HG03432 (cell line): ENCODE results near the gene OR10Z1.
A peak's percentile ranks its signal among the peaks of the same experiment; 100 is the strongest.

Experiments
- ATAC-seq: cut with Tn5 transposase; IDR thresholded peaks from one replicate; pipeline ENCODE4 v1.9.1; 2021; ENCODE audit warnings: mild to moderate bottlenecking, moderate library complexity; ENCODE audit not compliant: unreplicated experiment

Gene OR10Z1

GRCh38 chr1:158604968-158605367 lies at the start of gene OR10Z1:
OR10Z1 (plus strand) TSS chr1:158605268; CDS start chr1:158606439, 1,171 bp downstream.
- no peak for ATAC-seq

DNA sequence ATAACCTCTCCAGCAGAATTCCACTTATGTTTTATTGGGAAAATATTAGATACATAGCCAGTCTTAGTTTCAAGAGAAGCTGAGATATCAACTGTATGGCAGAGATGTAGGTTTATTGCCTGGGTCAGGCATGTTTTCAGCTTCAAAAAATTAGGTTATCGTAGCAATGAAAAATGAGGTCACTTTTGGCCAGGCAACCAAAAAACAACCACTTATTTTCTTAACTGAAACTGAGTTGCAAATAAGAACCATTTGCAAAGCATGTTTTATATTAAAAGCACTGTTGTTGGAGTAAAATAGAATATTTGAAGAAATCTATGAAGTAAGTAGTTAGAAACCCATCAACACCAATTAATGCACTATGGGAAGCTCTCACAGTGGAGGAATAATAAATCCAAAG lies 45.4 kb upstream of the OR10Z1 start:
- no peak for ATAC-seq

DNA sequence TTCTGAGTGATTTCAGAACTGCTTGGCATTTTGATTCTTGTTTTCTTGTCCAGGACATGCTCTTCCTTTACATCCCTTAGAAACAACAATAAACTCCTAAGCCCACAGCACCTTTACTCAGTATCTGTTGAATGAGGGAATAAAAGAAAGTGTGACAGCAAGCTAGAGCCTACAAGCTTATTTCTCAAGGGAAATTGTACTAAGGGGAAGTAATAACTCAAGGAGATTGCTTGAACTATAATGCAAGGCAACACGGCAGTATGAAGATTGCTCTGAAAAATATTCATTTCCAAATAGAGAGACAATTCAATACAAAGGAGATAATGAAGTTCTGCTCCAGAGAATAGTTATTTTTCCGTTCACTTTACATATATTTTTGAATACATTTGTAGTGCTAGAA lies 41.2 kb upstream of the OR10Z1 start:
- ATAC-seq = no peak

DNA sequence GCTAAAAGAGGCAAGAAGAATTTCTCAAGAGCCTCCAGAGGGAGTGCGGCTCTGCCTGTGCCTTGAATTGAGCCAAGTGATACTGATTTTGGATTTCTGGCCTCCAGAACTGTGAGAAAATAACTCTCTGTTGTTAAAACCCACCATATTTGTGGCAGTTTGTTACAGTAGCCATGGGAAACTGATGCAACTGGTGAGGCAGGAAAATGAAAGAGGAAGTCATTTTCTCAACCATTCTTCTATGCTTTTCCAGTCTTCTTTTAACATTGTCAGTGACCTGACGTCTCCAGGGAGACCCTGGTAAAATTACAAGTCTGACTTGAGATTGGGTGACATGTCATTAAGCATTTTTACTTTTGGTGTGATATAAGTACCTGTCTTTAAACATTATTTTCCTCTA lies 40.5 kb upstream of the OR10Z1 start:
- no peak for ATAC-seq

DNA sequence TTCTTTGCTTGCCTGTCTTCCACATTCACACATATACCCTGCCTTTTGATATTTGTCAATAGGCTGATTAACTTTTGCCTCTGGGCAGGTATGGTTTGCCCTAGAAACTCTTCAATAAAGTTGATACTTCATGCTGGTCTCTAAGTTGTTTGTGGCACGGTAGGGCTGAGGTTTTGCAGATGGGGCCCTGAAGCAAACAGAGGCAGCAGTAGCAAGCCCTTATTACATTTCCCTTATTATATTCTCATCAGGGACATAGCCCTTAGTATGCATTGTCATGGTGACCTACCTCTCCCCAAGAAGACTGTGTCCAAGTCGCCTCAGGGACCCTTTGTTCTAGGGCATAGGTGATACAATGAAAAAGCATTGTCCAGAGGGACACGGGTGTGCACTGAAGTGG lies 34.6 kb upstream of the OR10Z1 start, which contains the start of gene OR6P1:
Gene OR6P1, minus strand, starts transcription at position 101 of the 400 bp plus-strand sequence. CDS start 6,976 bp downstream, outside the sequence.
- no peak for ATAC-seq

DNA sequence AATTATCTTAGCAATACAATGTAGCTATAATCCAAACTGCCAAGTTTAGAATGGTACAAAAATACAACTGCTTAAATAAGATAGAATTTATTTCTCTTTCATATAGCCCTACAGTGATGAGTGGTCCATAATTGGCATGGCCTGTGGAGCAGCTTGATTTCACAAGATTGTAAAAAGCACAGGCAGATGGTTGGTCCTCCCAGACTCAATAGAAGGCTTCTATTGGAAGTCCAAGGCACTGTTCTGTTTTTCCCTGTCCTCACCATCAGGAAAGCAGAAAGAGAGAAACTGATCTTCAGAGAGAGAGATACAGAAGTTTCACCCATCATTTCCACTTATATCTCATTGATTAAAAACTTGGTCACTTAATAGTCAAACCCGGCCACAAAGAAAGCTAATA lies 32.8 kb upstream of the OR10Z1 start:
- no peak for ATAC-seq

GRCh38 chr1:158577561-158577960 lies 27.5 kb upstream of the OR10Z1 start:
- no peak for ATAC-seq

- no peak for ATAC-seq
Observed at GRCh38 chr1:158579733-158580132, 25.3 kb upstream of the OR10Z1 start, which contains the start of gene OR10X1. OR10X1 (minus strand) TSS chr1:158579899; CDS start chr1:158579899, 0 bp downstream.

DNA sequence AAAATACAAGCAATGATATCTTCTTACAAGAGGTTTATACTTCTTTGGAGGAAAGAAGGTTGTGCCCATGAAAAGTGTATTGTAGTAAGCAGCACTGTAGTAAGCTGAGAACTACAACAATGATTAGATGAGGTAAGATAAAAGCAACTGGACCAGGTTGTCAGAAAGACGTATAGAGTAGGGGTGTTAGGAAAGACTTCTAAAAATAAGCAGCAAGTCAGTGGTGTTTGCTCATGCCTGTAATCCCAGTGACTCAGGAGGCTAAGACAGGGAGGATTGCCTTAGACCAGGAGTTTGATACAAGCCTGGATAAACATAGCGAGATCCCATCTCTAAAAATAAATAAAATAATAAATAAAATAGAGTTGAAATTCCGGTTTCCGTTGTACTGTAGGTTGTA lies 21.1 kb upstream of the OR10Z1 start:
- ATAC-seq = no peak

- ATAC-seq = no peak
Observed at GRCh38 chr1:158586942-158587341, 18.1 kb upstream of the OR10Z1 start.

DNA sequence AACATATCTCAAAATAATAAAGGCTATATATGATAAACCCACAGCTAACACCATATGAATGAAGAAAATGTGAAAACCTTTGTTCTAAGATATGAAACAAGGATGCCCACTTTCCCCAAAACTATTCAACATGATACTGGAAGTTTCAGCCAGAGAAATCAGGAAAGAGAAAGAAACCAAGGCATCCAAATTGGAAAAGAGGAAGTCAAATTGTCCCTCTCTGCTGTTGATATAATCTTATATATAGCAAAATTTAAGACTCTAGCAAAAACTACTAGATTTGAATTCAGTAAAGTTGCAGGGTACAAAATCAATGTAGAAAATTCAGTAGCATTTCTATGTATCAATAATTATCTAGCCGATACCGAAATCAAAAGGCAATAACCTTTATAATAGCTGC lies 4.3 kb upstream of the OR10Z1 start:
- no peak for ATAC-seq

DNA sequence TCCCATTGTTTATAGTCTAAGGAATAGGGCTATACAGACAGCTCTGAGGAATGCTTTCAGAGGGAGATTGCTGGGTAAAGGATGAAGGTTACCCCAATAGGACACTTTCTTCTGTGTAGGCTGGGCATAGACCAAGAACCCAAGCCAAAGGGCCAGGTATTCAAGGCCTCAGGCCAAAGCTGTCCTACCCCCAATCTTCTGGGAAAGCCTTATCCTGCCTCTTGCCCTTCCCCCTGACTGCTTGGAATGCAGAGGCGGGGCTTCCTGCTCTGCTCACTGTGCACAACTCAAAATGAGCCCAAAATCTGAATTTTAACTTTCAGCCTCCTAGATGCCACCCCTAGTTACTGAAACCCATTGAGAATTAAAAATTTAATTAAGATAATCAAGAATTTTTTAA lies 2.2 kb downstream of the OR10Z1 start:
- ATAC-seq = no peak

GRCh38 chr1:158611916-158612315 lies 6.8 kb downstream of the OR10Z1 start:
- peak; percentile 56 for ATAC-seq

DNA sequence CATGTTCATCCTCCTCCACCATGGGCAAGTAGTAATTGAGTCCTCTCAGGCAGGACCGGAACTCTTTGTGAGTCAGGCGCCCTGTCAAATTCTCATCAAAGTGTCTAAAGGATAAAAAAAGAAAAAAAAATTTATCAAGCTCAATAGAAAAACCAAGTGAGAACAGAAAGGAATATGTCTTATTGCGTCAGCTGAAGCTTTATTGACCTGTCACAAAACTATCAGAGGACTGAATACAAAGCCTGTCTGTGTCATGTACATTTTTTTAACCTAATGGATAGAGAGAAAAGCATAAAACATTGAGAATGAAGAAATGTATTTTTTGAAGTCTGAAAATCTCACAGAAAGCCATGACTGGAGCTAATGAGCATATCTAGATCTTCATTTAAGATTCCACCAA lies 8.7 kb downstream of the OR10Z1 start:
- no peak for ATAC-seq

- ATAC-seq = no peak
Observed at GRCh38 chr1:158638146-158638545, 33.1 kb downstream of the OR10Z1 start.

DNA sequence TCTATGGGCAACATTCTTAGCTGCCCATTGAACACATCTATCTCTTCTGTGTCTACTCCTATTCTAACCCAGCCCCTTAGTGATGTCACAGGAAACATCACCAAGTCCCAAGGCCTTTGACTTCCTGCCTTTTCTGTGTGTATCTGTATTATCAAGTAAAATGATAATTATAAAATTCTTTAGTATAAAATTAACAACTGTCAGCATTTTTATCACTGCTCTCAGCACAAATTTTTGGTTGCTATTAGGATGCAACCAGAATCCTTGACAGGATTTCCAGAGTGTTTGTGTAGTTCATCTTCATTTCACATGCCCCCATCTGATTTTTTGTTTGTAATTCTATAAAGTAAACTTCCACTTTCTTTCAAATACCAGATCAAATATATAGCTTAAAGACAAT lies 33.8 kb downstream of the OR10Z1 start:
- ATAC-seq = no peak

DNA sequence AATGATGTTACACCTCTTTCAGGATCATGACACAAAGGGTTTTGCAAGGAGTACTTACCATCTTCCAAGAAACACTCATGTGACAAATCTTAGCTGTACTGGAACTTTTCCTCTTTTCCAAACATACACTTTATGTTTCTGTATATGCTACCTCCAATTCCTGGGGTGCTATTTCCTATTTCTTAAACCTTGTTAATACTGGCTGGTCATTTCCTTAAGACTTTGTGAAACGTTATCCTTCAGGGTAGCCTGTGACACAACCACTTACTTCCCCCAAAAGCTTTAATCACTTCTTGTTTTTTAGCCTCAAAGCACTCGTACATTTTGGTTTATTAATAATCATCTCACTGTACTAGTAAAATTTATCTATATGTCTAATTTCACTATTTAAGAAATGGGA lies 39.4 kb downstream of the OR10Z1 start:
- no peak for ATAC-seq

- ATAC-seq = no peak
Observed at GRCh38 chr1:158646465-158646864, 41.4 kb downstream of the OR10Z1 start.

DNA sequence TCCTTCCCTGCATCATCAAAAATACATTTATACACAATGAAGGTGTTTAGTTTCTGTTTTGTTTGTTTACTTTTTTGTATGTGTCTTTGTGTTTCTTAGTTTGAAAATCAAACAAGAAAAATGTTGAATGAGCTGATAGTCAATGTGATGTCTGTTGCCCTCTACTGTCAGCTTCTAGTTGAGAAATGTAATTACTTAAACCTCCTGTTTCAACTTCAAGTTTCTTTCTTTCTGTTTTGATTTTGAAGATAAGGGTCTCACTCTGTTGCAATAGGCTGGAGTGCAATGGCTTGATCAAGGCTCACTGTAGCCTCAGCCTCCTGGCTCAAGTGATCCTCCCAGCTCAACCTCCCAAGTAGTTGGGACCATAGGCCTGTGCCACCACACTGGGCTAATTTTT lies 44.0 kb downstream of the OR10Z1 start:
- ATAC-seq = no peak

- no peak for ATAC-seq
Observed at GRCh38 chr1:158652721-158653334, 47.8 kb downstream of the OR10Z1 start.

- ATAC-seq = no peak
Observed at GRCh38 chr1:158654086-158654485, 49.0 kb downstream of the OR10Z1 start.

GRCh38 chr1:158654571-158654970 lies 49.5 kb downstream of the OR10Z1 start:
- ATAC-seq = no peak
